ENCODE results near the gene PCDH9.

The PCDH9 gene

DNA sequence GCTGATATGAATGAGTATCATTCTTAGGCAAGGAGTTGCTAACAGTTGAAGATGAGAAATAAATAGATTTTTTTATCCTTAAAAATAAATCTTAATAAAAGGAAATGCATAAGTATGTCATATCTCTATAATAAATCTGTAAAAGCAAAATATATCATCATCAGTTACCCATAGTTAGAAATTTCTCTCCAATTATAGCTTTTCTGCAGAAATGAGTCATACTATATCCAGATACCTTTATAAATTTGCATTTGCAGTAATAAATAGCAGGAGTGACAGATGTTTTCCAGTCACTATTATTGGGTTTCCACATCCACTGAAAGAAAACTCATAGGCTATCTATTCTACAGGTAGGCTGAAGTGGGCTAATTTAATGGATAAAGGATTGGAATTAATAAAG lies 829.8 kb downstream of the PCDH9 start:
- no peak for DNase-seq (ENCODE audit: low read depth)
- TF ChIP-seq, protein P1, sequence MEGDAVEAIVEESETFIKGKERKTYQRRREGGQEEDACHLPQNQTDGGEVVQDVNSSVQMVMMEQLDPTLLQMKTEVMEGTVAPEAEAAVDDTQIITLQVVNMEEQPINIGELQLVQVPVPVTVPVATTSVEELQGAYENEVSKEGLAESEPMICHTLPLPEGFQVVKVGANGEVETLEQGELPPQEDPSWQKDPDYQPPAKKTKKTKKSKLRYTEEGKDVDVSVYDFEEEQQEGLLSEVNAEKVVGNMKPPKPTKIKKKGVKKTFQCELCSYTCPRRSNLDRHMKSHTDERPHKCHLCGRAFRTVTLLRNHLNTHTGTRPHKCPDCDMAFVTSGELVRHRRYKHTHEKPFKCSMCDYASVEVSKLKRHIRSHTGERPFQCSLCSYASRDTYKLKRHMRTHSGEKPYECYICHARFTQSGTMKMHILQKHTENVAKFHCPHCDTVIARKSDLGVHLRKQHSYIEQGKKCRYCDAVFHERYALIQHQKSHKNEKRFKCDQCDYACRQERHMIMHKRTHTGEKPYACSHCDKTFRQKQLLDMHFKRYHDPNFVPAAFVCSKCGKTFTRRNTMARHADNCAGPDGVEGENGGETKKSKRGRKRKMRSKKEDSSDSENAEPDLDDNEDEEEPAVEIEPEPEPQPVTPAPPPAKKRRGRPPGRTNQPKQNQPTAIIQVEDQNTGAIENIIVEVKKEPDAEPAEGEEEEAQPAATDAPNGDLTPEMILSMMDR (conservative IDR thresholded peaks at IDR 0.05; ENCODE audit: control insufficient read depth, insufficient read depth, low read depth, low read length): no peak

DNA sequence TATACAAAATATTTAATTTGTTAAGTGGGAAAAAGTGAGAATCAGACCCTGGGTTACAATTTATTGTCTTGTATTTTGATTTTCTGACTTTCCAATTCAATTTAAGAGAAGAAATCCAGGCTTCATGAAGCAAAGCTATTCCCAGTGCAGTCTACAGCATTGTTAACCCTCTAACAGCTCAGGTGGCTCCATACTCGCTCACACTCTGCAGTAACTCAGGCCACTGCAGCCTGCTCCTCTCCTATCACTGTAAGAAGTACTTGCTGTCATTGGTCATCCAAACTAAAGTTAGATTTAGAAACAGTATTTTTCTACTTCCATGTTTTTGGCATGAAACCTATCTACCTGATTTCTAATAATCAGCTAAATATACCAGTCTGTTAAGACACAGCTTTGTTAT lies 830.3 kb downstream of the PCDH9 start:
- no peak for DNase-seq (ENCODE audit: low read depth)
- H3K4me3 ChIP-seq (ENCODE audit: control insufficient read depth, low read depth, low read length): no peak overlapping the region
- TF ChIP-seq, protein P1 (conservative IDR thresholded peaks at IDR 0.05; ENCODE audit: control insufficient read depth, insufficient read depth, low read depth, low read length): no peak

More for the DNA sequence above, 829.8 kb downstream of the PCDH9 start:
- no peak overlapping the region for H3K4me3 ChIP-seq (ENCODE audit: control insufficient read depth, low read depth, low read length)

DNA sequence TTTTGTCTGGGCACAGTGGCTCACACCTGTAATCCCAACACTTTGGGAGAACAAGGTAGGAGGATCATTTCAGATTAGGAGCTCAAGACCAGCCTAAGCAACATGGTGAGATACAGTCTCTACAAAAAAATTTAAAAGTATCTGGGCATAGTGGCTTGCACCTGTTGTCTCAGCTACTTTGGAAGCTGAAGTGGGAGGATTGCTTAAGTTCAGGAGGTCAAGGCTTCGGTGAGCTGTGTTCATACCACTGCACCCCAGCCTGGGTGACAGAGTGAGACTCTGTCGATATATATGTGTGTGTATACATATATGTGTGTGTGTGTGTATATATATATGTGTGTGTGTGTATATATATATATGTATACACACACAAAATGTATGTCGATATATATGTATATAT lies 833.0 kb downstream of the PCDH9 start:
- no peak overlapping the region for H3K4me3 ChIP-seq (ENCODE audit: control insufficient read depth, low read depth, low read length)
- TF ChIP-seq, protein P1 (conservative IDR thresholded peaks at IDR 0.05; ENCODE audit: control insufficient read depth, insufficient read depth, low read depth, low read length): no peak
- DNase-seq (ENCODE audit: low read depth): no peak

DNA sequence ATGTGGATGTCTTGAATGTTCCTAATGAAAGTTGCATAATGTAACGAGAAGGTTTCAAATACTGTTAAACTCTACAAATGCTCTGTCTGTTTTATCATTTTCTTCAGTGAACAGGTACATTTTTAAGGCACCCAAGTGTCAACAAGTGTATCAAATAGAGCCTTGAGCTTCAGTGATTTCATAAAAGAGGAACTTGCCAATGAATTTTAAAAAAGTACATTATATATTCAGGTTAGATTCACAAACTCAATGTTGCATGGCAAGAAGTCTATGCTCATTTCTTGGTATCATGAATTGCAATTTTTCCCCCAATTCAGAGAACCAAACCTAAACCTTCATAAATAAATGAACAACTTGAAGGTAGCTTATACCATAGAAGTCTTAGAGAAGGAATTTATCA lies 838.8 kb downstream of the PCDH9 start:
- DNase-seq (ENCODE audit: low read depth): no peak
- TF ChIP-seq, protein P1 (conservative IDR thresholded peaks at IDR 0.05; ENCODE audit: control insufficient read depth, insufficient read depth, low read depth, low read length): no peak
- H3K4me3 ChIP-seq (ENCODE audit: control insufficient read depth, low read depth, low read length): no peak overlapping the region

DNA sequence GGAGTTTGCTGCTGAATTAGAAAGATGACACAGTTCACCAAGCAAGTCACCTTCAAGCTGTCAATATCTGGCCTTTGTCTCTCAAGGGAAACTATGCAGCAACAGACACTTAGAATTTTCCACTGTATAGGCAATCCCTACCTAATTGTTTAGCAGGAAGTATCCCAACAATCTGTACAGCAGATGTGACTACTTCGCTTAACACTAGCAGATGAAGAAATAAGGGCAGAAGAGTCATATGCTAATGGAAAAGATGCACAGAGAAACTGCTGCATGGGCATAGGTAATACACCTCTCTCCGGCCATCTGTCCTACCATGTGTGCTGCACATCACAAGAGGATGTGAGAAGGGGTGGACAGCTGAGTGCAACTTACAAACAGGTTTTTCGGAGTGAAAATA lies 851.2 kb downstream of the PCDH9 start:
- no peak overlapping the region for H3K4me3 ChIP-seq (ENCODE audit: control insufficient read depth, low read depth, low read length)
- no peak for DNase-seq (ENCODE audit: low read depth)
- TF ChIP-seq, protein P1 (conservative IDR thresholded peaks at IDR 0.05; ENCODE audit: control insufficient read depth, insufficient read depth, low read depth, low read length): no peak

DNA sequence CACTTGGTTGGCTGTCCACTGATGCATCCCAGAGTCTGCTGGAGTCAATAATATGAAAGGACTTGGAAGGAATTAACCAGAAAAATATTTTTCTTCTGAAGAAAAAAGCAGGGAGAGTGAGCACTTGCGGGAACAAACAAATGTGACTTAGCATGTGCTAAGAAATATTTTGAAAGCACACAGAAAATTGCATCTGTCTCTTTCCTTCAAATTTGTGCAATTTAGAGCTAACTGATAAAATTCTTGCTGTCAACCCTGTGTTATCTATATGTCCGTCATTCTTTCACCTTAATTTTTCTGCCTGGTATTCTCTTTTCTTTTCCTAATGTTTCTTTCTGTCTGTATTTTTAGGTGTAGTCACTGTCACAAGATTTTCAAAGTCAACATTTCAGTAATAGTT lies 852.6 kb downstream of the PCDH9 start:
- no peak for DNase-seq (ENCODE audit: low read depth)
- TF ChIP-seq, protein P1 (conservative IDR thresholded peaks at IDR 0.05; ENCODE audit: control insufficient read depth, insufficient read depth, low read depth, low read length): no peak

DNA sequence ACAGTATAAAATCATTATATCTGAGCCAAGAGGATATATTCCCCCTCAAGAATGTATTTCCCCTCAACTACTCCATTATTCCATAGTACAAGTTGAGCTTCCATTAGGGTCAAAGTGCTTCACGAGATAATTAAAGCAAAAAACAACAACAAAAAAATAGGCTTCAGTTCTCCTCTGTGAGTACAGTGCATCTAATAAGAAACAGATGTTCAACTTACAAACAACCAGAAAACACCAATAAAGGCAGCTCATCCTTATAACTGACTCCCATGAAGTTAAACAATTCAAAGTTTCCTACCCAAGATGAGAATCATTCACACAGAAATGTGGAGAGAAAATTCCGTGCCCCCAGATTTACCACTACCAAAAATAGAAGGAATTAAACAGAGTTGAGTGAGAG lies 854.4 kb downstream of the PCDH9 start:
- TF ChIP-seq, protein P1 (conservative IDR thresholded peaks at IDR 0.05; ENCODE audit: control insufficient read depth, insufficient read depth, low read depth, low read length): no peak
- no peak overlapping the region for H3K4me3 ChIP-seq (ENCODE audit: control insufficient read depth, low read depth, low read length)

More for the DNA sequence above, 852.6 kb downstream of the PCDH9 start:
- H3K4me3 ChIP-seq (ENCODE audit: control insufficient read depth, low read depth, low read length): no peak overlapping the region

More for the DNA sequence above, 854.4 kb downstream of the PCDH9 start:
- DNase-seq (ENCODE audit: low read depth): peak; percentile 39
